ENCODE results near the gene PDGFC. TPM values are rescaled to one million over a fixed set of nuclear protein-coding genes. Genes with fewer than 3 reads are reported as not detected.

Gene PDGFC
- total RNA-seq, 4 donors from 2014 or later, result 29.0 to 47.8 (median 38.1) TPM

- TF ChIP-seq CTCF (IDR thresholded peaks at IDR 0.05; ENCODE audit: low read depth), result no peak
These were observed 159.6 kb downstream of the PDGFC start for GRCh38 chr4:156811963-156812362.

- TF ChIP-seq CTCF (IDR thresholded peaks at IDR 0.05; ENCODE audit: low read depth), result no peak
These were observed 160.3 kb downstream of the PDGFC start for GRCh38 chr4:156811286-156811685.

- TF ChIP-seq CTCF (IDR thresholded peaks at IDR 0.05; ENCODE audit: low read depth), result no peak
These were observed 165.9 kb downstream of the PDGFC start for GRCh38 chr4:156805696-156806095.

DNA sequence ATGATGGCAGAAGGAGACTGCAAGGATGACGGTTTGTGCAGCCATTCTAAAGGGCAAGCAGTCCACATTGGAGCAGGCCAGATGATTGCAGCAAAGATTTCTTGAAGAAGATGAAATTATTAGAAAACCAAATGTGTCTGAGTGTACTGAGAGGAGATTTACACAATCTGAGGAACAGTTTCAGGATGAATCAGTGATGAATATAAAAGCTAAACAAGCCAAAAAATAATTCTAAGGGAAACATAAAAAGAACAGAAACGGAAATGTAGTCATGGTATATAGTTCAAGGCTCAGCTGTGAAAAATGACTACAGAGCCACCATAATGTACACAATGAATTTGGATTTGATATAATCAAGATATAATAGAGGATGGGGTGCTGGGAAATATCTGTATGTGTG lies 168.5 kb downstream of the PDGFC start:
- no peak for TF ChIP-seq CTCF (IDR thresholded peaks at IDR 0.05; ENCODE audit: low read depth)

DNA sequence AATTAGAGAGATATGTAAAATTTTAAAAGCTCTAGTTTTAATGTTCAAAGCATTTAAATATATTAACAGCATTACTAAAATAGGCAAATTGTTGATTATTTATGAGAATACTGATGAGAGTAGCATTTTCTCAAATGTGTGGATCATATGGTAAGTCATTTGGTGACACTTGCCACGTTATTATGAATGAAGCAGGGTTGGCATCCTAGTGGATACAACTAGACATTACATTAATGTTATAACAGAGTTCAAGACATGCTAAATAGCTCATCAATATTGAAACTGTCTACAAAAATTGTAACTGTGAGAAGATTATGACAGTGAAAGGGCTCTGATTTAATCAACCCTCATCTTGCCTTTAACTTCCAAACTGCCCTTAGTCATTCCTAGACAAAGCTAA lies 171.1 kb downstream of the PDGFC start:
- no peak for TF ChIP-seq CTCF (IDR thresholded peaks at IDR 0.05; ENCODE audit: low read depth)

- no peak for TF ChIP-seq CTCF (IDR thresholded peaks at IDR 0.05; ENCODE audit: low read depth)
These were observed 172.4 kb downstream of the PDGFC start for GRCh38 chr4:156799121-156799589.

GRCh38 chr4:156798438-156798837 lies 173.2 kb downstream of the PDGFC start:
- TF ChIP-seq CTCF (IDR thresholded peaks at IDR 0.05; ENCODE audit: low read depth), result no peak

All from subcutaneous adipose tissue (tissue), 4 donors.